ENCODE results near the gene EDARADD. TPM values are rescaled to one million over a fixed set of nuclear protein-coding genes. Genes with fewer than 3 reads are reported as not detected.

Gene EDARADD
- total RNA-seq, 1 experiment from 2014 or later = 35.4 TPM

DNA sequence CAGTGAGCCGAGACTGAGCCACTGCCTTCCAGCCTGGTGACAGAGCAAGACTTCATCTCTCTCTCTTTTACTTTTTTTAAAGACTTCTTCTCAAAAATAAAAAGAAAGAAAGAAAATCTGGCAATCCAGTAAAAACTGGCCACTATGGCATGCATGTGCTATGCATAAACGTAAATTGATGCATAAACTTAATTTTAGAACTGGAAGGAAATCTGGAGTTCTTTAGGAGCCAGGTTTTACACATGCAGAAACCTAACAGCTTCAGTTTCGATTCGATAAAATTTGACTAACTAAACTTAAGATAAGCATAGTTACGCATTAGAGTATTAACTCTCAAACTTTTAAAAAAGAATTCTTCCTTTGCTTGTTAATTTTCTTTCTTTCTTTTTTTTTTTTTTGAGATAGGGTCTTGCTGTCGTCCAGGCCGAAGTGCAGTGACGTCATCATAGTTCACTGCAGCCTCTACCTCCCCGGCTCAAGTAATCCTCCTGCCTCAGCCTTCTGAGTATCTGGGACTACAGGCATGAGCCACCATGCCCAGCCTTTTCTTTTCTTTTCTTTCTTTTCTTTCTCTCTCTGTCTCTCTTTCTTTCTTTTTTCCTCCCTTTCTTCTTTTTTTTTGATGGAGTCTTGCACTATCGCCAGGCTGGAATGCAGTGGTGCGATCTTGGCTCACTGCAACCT lies 117.8 kb downstream of the EDARADD start:
- H3K9me3 ChIP-seq (ENCODE audit: control insufficient read depth, insufficient read depth, low read depth, low read length) = no peaks in the 10 kb centered on the region
- ATAC-seq (no peak), DNase-seq (ENCODE audit: low read depth, low spot score) (no peak)
- CTCF ChIA-PET = no interaction called here
- no peaks in the 10 kb centered on the region for H3K27me3 ChIP-seq (ENCODE audit: control insufficient read depth, insufficient read depth, low read length)
- BruUV-seq (replicated peaks) = no TSS peak
- no peak overlapping the region for H3K4me3 ChIP-seq (ENCODE audit: low read depth in 2 of 2, low read length in 2 of 2)
- in situ Hi-C loops (cut with HindIII; ENCODE audit: low pct_unique_long_range_greater_than_20kb, low sequenced_read_pairs) = no loop called here
- peak overlapping the region; percentile 100 for H3K27ac ChIP-seq (ENCODE audit: low read length)
- POLR2A ChIA-PET = no interaction called here
- TF ChIP-seq, protein P1, sequence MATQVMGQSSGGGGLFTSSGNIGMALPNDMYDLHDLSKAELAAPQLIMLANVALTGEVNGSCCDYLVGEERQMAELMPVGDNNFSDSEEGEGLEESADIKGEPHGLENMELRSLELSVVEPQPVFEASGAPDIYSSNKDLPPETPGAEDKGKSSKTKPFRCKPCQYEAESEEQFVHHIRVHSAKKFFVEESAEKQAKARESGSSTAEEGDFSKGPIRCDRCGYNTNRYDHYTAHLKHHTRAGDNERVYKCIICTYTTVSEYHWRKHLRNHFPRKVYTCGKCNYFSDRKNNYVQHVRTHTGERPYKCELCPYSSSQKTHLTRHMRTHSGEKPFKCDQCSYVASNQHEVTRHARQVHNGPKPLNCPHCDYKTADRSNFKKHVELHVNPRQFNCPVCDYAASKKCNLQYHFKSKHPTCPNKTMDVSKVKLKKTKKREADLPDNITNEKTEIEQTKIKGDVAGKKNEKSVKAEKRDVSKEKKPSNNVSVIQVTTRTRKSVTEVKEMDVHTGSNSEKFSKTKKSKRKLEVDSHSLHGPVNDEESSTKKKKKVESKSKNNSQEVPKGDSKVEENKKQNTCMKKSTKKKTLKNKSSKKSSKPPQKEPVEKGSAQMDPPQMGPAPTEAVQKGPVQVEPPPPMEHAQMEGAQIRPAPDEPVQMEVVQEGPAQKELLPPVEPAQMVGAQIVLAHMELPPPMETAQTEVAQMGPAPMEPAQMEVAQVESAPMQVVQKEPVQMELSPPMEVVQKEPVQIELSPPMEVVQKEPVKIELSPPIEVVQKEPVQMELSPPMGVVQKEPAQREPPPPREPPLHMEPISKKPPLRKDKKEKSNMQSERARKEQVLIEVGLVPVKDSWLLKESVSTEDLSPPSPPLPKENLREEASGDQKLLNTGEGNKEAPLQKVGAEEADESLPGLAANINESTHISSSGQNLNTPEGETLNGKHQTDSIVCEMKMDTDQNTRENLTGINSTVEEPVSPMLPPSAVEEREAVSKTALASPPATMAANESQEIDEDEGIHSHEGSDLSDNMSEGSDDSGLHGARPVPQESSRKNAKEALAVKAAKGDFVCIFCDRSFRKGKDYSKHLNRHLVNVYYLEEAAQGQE (IDR thresholded peaks at IDR 0.05; ENCODE audit: insufficient read depth in 1 of 2, low read depth in 2 of 2, low read length in 1 of 2) = no peak
- TF ChIP-seq POLR2AphosphoS5 (IDR thresholded peaks at IDR 0.05; ENCODE audit: low read depth, low read length) (no peak), SIN3A (IDR thresholded peaks at IDR 0.05; ENCODE audit: borderline replicate concordance, insufficient read depth, low read depth, low read length) (no peak), TCF7L2 (IDR thresholded peaks at IDR 0.05; ENCODE audit: low read depth, low read length) (no peak)
- TF ChIP-seq, protein P2, sequence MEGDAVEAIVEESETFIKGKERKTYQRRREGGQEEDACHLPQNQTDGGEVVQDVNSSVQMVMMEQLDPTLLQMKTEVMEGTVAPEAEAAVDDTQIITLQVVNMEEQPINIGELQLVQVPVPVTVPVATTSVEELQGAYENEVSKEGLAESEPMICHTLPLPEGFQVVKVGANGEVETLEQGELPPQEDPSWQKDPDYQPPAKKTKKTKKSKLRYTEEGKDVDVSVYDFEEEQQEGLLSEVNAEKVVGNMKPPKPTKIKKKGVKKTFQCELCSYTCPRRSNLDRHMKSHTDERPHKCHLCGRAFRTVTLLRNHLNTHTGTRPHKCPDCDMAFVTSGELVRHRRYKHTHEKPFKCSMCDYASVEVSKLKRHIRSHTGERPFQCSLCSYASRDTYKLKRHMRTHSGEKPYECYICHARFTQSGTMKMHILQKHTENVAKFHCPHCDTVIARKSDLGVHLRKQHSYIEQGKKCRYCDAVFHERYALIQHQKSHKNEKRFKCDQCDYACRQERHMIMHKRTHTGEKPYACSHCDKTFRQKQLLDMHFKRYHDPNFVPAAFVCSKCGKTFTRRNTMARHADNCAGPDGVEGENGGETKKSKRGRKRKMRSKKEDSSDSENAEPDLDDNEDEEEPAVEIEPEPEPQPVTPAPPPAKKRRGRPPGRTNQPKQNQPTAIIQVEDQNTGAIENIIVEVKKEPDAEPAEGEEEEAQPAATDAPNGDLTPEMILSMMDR (IDR thresholded peaks at IDR 0.05) = no peak
- H3K36me3 ChIP-seq (ENCODE audit: control insufficient read depth, insufficient read depth, low read length) = no peaks in the 10 kb centered on the region
- intact Hi-C loops (cut with micrococcal nuclease; ENCODE audit: unreplicated experiment) = no loop called here
- peaks cover 53% of the 10 kb centered on the region for H3K4me1 ChIP-seq (ENCODE audit: control insufficient read depth, insufficient read depth, low read length)

DNA sequence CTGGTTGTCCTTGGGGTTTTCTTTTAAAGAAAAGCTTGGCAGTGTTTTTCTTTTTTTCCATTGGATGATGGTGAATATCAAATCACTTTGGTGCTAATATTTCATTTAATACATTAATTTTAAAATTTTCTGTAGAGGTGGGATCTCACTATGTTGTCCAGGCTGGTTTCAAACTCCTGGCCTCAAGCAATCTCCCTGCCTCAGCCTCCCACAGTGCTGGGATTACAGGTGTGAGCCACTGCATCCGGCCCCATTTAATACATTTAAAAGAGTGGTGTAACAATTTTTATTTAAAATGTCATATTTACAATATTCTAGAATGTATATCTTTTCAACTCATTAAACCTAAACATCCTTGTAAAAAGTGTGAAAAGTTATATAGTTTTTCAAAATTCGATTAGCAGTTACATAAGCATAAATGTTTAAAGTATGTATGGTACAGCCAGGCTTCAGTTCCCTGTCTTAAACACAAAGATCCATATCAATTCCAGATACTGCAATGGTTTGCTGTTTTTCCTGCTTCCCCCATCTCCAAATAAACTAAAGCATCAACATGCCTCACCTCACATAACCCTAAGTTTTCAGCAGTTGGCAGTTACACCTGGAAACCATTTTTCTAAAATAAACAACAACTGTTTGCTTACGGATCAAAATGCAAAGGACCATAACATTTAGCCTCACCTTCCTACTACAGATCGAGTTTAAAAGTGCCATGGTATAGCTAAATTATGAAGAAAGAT lies 120.8 kb downstream of the EDARADD start:
- intact Hi-C loops (cut with micrococcal nuclease; ENCODE audit: unreplicated experiment) = no loop called here
- DNase-seq (ENCODE audit: low read depth, low spot score) (no peak), ATAC-seq (peak; percentile 76)
- Histone ChIP-seq H3K4me1 (ENCODE audit: control insufficient read depth, insufficient read depth, low read length) (peaks cover 51% of the 10 kb centered on the region), H3K36me3 (ENCODE audit: control insufficient read depth, insufficient read depth, low read length) (no peaks in the 10 kb centered on the region), H3K27ac (ENCODE audit: low read length) (peak overlapping the region; percentile 100), H3K27me3 (ENCODE audit: control insufficient read depth, insufficient read depth, low read length) (no peaks in the 10 kb centered on the region), H3K9me3 (ENCODE audit: control insufficient read depth, insufficient read depth, low read depth, low read length) (no peaks in the 10 kb centered on the region), H3K4me3 (ENCODE audit: low read depth in 2 of 2, low read length in 2 of 2) (peak overlapping the region in 1 of 2 experiments; percentile 25; a peak in 2 of 4 replicates)
- TF ChIP-seq, protein P2 (IDR thresholded peaks at IDR 0.05) = no peak
- TF ChIP-seq POLR2AphosphoS5 (IDR thresholded peaks at IDR 0.05; ENCODE audit: low read depth, low read length) (peak; percentile 77; the same call in 1 of the 2 replicates), SIN3A (IDR thresholded peaks at IDR 0.05; ENCODE audit: borderline replicate concordance, insufficient read depth, low read depth, low read length) (no peak), TCF7L2 (IDR thresholded peaks at IDR 0.05; ENCODE audit: low read depth, low read length) (no peak)
- TF ChIP-seq, protein P1 (IDR thresholded peaks at IDR 0.05; ENCODE audit: insufficient read depth in 1 of 2, low read depth in 2 of 2, low read length in 1 of 2) = peak in 1 of 2 experiments; percentile 25; a peak in 1 of 4 replicates
- no TSS peak for BruUV-seq (replicated peaks)
- in situ Hi-C loops (cut with HindIII; ENCODE audit: low pct_unique_long_range_greater_than_20kb, low sequenced_read_pairs) = no loop called here
- CTCF ChIA-PET = no interaction called here
- POLR2A ChIA-PET = no interaction called here
